Mesenchymal stem cell (in vitro differentiated cells and primary cell): ENCODE data around the gene CDCA3.

Experiments
- DNase-seq: peaks from one replicate; pipeline ENCODE4 v3.0.0-alpha.2; 2013
- H2AFZ ChIP-seq: one replicate; pipeline ENCODE4 v1.6.1; 2013; ENCODE audit warnings: low read depth, mild to moderate bottlenecking, control low read depth, inconsistent platforms, low read length, moderate library complexity
- H2AK5ac ChIP-seq: 2 replicates; pipeline ENCODE4 v1.6.1; 2013; ENCODE audit warnings: low read length, moderate library complexity, mild to moderate bottlenecking, inconsistent platforms; ENCODE audit not compliant: severe bottlenecking
- H2BK120ac ChIP-seq: one replicate; pipeline ENCODE4 v1.6.1; 2013; ENCODE audit warnings: low read depth, mild to moderate bottlenecking, inconsistent platforms, low read length, moderate library complexity
- H2BK12ac ChIP-seq, 2 experiments: one replicate each; pipeline ENCODE4 v1.6.1; 2013; ENCODE audit warnings: inconsistent platforms in 2 of 2, low read length in 2 of 2, mild to moderate bottlenecking in 2 of 2, moderate library complexity in 2 of 2, control low read depth in 1 of 2
- H2BK15ac ChIP-seq: one replicate; pipeline ENCODE4 v1.6.1; 2013; ENCODE audit warnings: mild to moderate bottlenecking, low read depth, inconsistent platforms; ENCODE audit not compliant: poor library complexity, severe bottlenecking
- H2BK5ac ChIP-seq: 2 replicates; pipeline ENCODE4 v1.6.1; 2013; ENCODE audit warnings: low read depth, mild to moderate bottlenecking, low read length, control low read depth, inconsistent platforms; ENCODE audit not compliant: poor library complexity, severe bottlenecking
- H3K14ac ChIP-seq, 2 experiments: one replicate each; pipeline ENCODE4 v1.6.1; 2013; ENCODE audit warnings: inconsistent platforms in 2 of 2, low read length in 2 of 2, control low read depth in 1 of 2, mild to moderate bottlenecking in 1 of 2, moderate library complexity in 1 of 2
- H3K18ac ChIP-seq, 2 experiments: one replicate each; pipeline ENCODE4 v1.6.1; 2013; ENCODE audit warnings: inconsistent platforms in 2 of 2, low read length in 2 of 2, control low read depth in 1 of 2, low read depth in 1 of 2, mild to moderate bottlenecking in 1 of 2
- H3K23ac ChIP-seq, 2 experiments: one replicate each; pipeline ENCODE4 v1.6.1; 2013; ENCODE audit warnings: inconsistent platforms in 2 of 2, low read length in 2 of 2, mild to moderate bottlenecking in 2 of 2, moderate library complexity in 2 of 2, control low read depth in 1 of 2
- H3K27ac ChIP-seq: 2 replicates; pipeline ENCODE4 v1.5.1; 2013; ENCODE audit warnings: mild to moderate bottlenecking, moderate library complexity, low read length, control low read depth, inconsistent platforms; ENCODE audit not compliant: poor library complexity, severe bottlenecking
- H3K27me3 ChIP-seq, 2 experiments: 2 replicates each; pipeline versions ENCODE4 v1.6.1 to v1.7.0; 2013; ENCODE audit warnings: low read length in 2 of 2, mild to moderate bottlenecking in 2 of 2, moderate library complexity in 2 of 2, control low read depth in 1 of 2, inconsistent platforms in 1 of 2; ENCODE audit not compliant: control insufficient read depth in 1 of 2, insufficient read depth in 1 of 2
- H3K36me3 ChIP-seq, 2 experiments: 2 replicates each; pipeline versions ENCODE4 v1.6.1 to v1.7.0; 2013; ENCODE audit warnings: low read length in 2 of 2, control low read depth in 1 of 2, inconsistent platforms in 1 of 2, low read depth in 1 of 2, mild to moderate bottlenecking in 1 of 2; ENCODE audit not compliant: insufficient read depth in 2 of 2, control insufficient read depth in 1 of 2
- H3K4ac ChIP-seq, 2 experiments: one replicate each; pipeline ENCODE4 v1.6.1; 2013; ENCODE audit warnings: inconsistent platforms in 2 of 2, low read length in 2 of 2, mild to moderate bottlenecking in 2 of 2, moderate library complexity in 2 of 2, control low read depth in 1 of 2, low read depth in 1 of 2
- H3K4me1 ChIP-seq: 2 replicates; pipeline ENCODE4 v1.6.1; 2013; ENCODE audit warnings: low read depth, low read length, control low read depth; ENCODE audit not compliant: control insufficient read depth, insufficient read depth
- H3K4me2 ChIP-seq: 2 replicates; pipeline ENCODE4 v1.6.1; 2013; ENCODE audit warnings: low read length, mild to moderate bottlenecking, inconsistent platforms; ENCODE audit not compliant: poor library complexity, severe bottlenecking
- H3K4me3 ChIP-seq, 2 experiments: 2 replicates each; pipeline versions ENCODE4 v1.5.1 to v1.7.0; 2013; ENCODE audit warnings: low read length in 2 of 2, mild to moderate bottlenecking in 2 of 2, control low read depth in 1 of 2, low read depth in 1 of 2; ENCODE audit not compliant: insufficient read depth in 1 of 2
- H3K79me1 ChIP-seq: replicated peaks from 2 replicates; pipeline ENCODE4 v1.6.1; 2013; ENCODE audit warnings: mild to moderate bottlenecking, control low read depth, low read length, inconsistent platforms; ENCODE audit not compliant: poor library complexity, severe bottlenecking
- H3K9ac ChIP-seq: 2 replicates; pipeline ENCODE4 v1.7.0; 2013; ENCODE audit warnings: mild to moderate bottlenecking, low read length, moderate library complexity
- H3K9me3 ChIP-seq: 2 replicates; pipeline ENCODE4 v1.7.0; 2013; ENCODE audit warnings: mild to moderate bottlenecking, low read length; ENCODE audit not compliant: control insufficient read depth
- H4K8ac ChIP-seq: one replicate; pipeline ENCODE4 v1.6.1; 2013; ENCODE audit warnings: inconsistent platforms, mild to moderate bottlenecking, low read length, moderate library complexity
- H4K91ac ChIP-seq: one replicate; pipeline ENCODE4 v1.6.1; 2013; ENCODE audit warnings: mild to moderate bottlenecking, low read length, inconsistent platforms
- WGBS: methylation state at CpG from one replicate; pipeline ENCODE4 v1.1.7; 2013; ENCODE audit warnings: mixed read lengths; 5-methylcytosine and 5-hydroxymethylcytosine counted together

CDCA3 gene

GRCh38 chr12:6869049-6870021 is 18.2 kb upstream of the CDCA3 start:
- Histone ChIP-seq H4K91ac (no peak overlapping the region), H3K27me3 (no peaks in the 10 kb centered on the region), H2BK120ac (no peak overlapping the region), H2BK15ac (no peak overlapping the region), H3K79me1 (peaks cover 3% of the 10 kb centered on the region), H3K4me2 (peak overlapping the region; percentile 85), H2AK5ac (no peak overlapping the region), H3K23ac (no peak overlapping the region), H2BK12ac (no peak overlapping the region), H2BK5ac (no peak overlapping the region), H3K14ac (no peak overlapping the region), H2AFZ (no peak overlapping the region), H3K4me1 (peaks cover 28% of the 10 kb centered on the region), H3K4ac (no peak overlapping the region), H3K4me3 (peak overlapping the region in 1 of 2 experiments; percentile 94), H3K9ac (peak overlapping the region; percentile 97), H3K27ac (peak overlapping the region; percentile 11), H3K36me3 (peaks cover 46 to 50% of the 10 kb centered on the region in 2 experiments), H3K9me3 (no peaks in the 10 kb centered on the region), H4K8ac (no peak overlapping the region), H3K18ac (no peak overlapping the region)
- WGBS: 48% methylated on average over 12 of the region's 12 CpGs
- DNase-seq: peak; percentile 78

DNA sequence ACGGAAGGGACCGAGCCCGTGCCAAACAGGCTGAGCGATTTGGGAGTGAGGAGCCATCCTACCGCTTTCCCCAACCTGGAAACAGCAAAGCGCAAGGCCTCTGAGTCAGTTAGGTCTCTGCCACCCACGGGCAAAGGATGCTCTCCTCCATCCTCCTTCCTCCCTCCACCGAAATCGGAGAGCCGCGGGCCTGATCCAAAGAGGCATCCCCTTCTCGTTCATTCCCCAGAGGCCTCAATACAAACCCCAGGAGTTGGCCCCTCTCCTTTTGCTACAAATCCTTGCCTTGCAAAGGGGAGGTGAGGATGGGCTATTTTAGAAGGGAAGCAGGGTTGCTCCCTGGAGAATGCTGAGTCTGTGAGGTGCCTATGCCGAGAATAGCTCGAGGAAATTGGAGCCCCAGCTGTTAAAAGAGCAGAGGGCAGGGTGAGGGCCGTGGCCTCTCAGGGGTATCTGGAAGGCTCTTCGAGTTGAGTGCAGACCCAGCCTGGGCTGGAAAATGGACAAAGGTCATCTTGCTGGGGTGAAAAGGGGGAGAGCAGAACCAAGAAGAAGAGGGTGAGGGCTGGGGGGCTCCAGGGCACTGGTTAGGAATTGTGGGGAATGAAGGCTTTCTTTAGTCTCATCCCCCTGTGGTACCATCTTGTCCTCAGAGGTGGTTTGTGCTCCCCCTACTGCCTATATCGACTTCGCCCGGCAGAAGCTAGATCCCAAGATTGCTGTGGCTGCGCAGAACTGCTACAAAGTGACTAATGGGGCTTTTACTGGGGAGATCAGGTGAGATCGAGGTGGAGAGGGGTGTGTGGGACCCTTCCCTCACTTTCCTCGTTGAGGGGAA is 17.3 kb upstream of the CDCA3 start:
- Histone ChIP-seq H3K18ac (peak overlapping the region in 1 of 2 experiments; percentile 97), H2BK15ac (no peak overlapping the region), H3K23ac (no peak overlapping the region), H3K14ac (peak overlapping the region in 1 of 2 experiments; percentile 80), H3K4me3 (peak overlapping the region; percentile 94 to 95), H3K4me2 (peak overlapping the region; percentile 85), H2AK5ac (no peak overlapping the region), H3K9me3 (no peaks in the 10 kb centered on the region), H3K4me1 (peaks cover 28% of the 10 kb centered on the region), H4K8ac (no peak overlapping the region), H3K27me3 (no peaks in the 10 kb centered on the region), H3K9ac (peak overlapping the region; percentile 97), H3K27ac (peak overlapping the region; percentile 11), H2BK120ac (no peak overlapping the region), H3K36me3 (peaks cover 55 to 59% of the 10 kb centered on the region in 2 experiments), H2AFZ (no peak overlapping the region), H3K4ac (no peak overlapping the region), H4K91ac (no peak overlapping the region), H3K79me1 (peaks cover 4% of the 10 kb centered on the region), H2BK12ac (no peak overlapping the region), H2BK5ac (no peak overlapping the region)
- DNase-seq: peak; percentile 45
- WGBS: 7% methylated on average over 21 of the region's 22 CpGs

DNA sequence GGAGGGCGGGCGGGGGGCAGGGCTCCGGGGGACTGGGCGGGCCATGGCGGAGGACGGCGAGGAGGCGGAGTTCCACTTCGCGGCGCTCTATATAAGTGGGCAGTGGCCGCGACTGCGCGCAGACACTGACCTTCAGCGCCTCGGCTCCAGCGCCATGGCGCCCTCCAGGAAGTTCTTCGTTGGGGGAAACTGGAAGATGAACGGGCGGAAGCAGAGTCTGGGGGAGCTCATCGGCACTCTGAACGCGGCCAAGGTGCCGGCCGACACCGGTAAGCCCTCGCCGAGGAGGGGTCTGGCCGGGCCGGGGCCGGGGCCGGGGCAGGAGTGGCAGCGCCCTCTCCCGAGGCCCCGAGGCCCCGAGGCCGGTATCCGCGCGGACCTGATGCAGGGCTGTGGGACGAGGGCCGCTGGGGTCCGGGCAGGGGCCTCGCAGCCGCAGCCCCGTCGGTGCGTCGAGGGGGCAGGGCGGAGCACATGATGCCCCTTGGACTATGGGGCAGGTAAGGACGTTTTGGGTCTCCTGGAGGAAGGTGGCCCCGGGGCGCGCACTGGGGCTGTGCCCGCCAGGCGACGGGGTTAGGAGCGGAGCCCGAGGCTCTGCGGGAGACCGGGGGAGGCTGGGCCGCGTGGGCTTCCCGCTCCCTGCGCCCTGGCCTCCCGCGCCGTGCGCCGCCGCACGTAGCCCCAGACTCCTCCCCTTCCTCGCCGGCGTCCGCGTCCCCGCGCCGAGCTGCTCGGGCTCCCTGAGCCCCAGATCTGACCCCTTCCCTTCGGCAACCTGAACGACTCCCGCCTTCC is 16.5 kb upstream of the CDCA3 start, which contains the start of gene TPI1:
TPI1 (plus strand) TSS at position 119 of the 798 bp plus-strand sequence; CDS start at position 155, 36 bp downstream.
- peak within 1 kb of the TSS; percentile 82 to 97 for H3K18ac ChIP-seq
- under 1% methylated on average over 62 of the region's 86 CpGs for WGBS
- H2BK15ac ChIP-seq: peak within 1 kb of the TSS; percentile 73
- peak within 1 kb of the TSS; percentile 68 to 94 for H3K14ac ChIP-seq
- H3K27me3 ChIP-seq: no peaks in the 10 kb centered on the region
- H4K8ac ChIP-seq: peak within 1 kb of the TSS; percentile 89
- H3K9ac ChIP-seq: peak within 1 kb of the TSS; percentile 97
- peak within 1 kb of the TSS; percentile 94 to 95 for H3K4me3 ChIP-seq
- peak within 1 kb of the TSS; percentile 97 for H4K91ac ChIP-seq
- peaks cover 28% of the 10 kb centered on the region for H3K4me1 ChIP-seq
- peaks cover 7% of the 10 kb centered on the region for H3K79me1 ChIP-seq
- peak; percentile 83 for DNase-seq
- peak within 1 kb of the TSS; percentile 77 for H2AK5ac ChIP-seq
- H2BK12ac ChIP-seq: peak within 1 kb of the TSS in 1 of 2 experiments; percentile 74
- H3K36me3 ChIP-seq: peaks cover 63 to 66% of the 10 kb centered on the region in 2 experiments
- H2AFZ ChIP-seq: peak within 1 kb of the TSS; percentile 78
- H3K4ac ChIP-seq: peak within 1 kb of the TSS; percentile 93 to 99
- H2BK120ac ChIP-seq: peak within 1 kb of the TSS; percentile 67
- peak within 1 kb of the TSS; percentile 87 for H3K4me2 ChIP-seq
- H3K23ac ChIP-seq: peak within 1 kb of the TSS; percentile 53 to 96
- H2BK5ac ChIP-seq: peak within 1 kb of the TSS; percentile 75
- peak within 1 kb of the TSS; percentile 66 for H3K27ac ChIP-seq
- no peaks in the 10 kb centered on the region for H3K9me3 ChIP-seq
